Colonic mucosa (tissue), 4 donors: ENCODE measurements around the gene KIF12. TPM values are rescaled to one million over a fixed set of nuclear protein-coding genes. Genes with fewer than 3 reads are reported as not detected.
A peak's percentile ranks its signal among the peaks of the same experiment; 100 is the strongest.

Source experiments
- DNase-seq: peaks from one replicate; pipeline ENCODE4 v3.0.0-alpha.2; 2020
- H3K27ac ChIP-seq: fragments of 200-600 bp; one replicate; pipeline ENCODE4 v1.8.0; 2021
- H3K27me3 ChIP-seq: fragments of 200-600 bp; one replicate; pipeline ENCODE4 v1.8.0; 2021
- H3K36me3 ChIP-seq: fragments of 200-600 bp; one replicate; pipeline ENCODE4 v1.8.0; 2021
- H3K4me1 ChIP-seq: fragments of 200-600 bp; one replicate; pipeline ENCODE4 v1.8.0; 2021; ENCODE audit warnings: mild to moderate bottlenecking
- H3K4me3 ChIP-seq: fragments of 200-600 bp; one replicate; pipeline ENCODE4 v1.8.0; 2021
- H3K9ac ChIP-seq, 2 donors: one replicate each; pipeline ENCODE4 v1.7.0; 2013; ENCODE audit warnings: control low read depth in 2 of 2, low read depth in 2 of 2, low read length in 2 of 2
- H3K9me3 ChIP-seq: fragments of 200-600 bp; one replicate; pipeline ENCODE4 v1.8.0; 2021
- CTCF ChIP-seq: fragments of 200-600 bp; IDR thresholded peaks from one replicate; pipeline ENCODE4 v1.8.0; 2022; ENCODE audit warnings: antibody characterized with exemption, mild to moderate bottlenecking
- intact Hi-C: fragments of 100-400 bp; cut with DNase I; formaldehyde crosslinking; loops from one replicate; pipeline ENCODE4 v1.14.1; 2022
- total RNA-seq, 2 donors: library from RNA; stranded (reverse); fragmentation: NEBNext Ultra II Directional in 1 of 2; extraction: Animal tissue kit (Norgen Biotek cat#: 25700) in 1 of 2; gene quantifications; one replicate each; pipeline ENCODE4 v1.2.1, GENCODE V29; 2021
- donor health status: healthy.
- donor health status: DM: no; HTN: no; CAD: no.
- donor health status: DM: no; HTN: no; CAD: no.

The KIF12 gene
- total RNA-seq, 2 donors from 2014 or later = 27.2 to 33.8 TPM

- H3K27ac ChIP-seq = peak overlapping the region; percentile 78
- H3K4me3 ChIP-seq = no peak overlapping the region
- TF ChIP-seq CTCF = no peak
- no peaks in the 10 kb centered on the region for H3K27me3 ChIP-seq
- intact Hi-C loops = loop anchor here (5.0 kb wide), 1 partner anchor 211 kb away; no protein-coding TSS in a partner anchor
- peaks cover 5% of the 10 kb centered on the region for H3K4me1 ChIP-seq
- no peaks in the 10 kb centered on the region for H3K36me3 ChIP-seq
- peak; percentile 43 for DNase-seq
- H3K9me3 ChIP-seq = no peaks in the 10 kb centered on the region
- peak overlapping the region in 1 of 2 donors; percentile 27 for H3K9ac ChIP-seq
Observed at GRCh38 chr9:114081441-114082016, 17.6 kb downstream of the KIF12 start.

DNA sequence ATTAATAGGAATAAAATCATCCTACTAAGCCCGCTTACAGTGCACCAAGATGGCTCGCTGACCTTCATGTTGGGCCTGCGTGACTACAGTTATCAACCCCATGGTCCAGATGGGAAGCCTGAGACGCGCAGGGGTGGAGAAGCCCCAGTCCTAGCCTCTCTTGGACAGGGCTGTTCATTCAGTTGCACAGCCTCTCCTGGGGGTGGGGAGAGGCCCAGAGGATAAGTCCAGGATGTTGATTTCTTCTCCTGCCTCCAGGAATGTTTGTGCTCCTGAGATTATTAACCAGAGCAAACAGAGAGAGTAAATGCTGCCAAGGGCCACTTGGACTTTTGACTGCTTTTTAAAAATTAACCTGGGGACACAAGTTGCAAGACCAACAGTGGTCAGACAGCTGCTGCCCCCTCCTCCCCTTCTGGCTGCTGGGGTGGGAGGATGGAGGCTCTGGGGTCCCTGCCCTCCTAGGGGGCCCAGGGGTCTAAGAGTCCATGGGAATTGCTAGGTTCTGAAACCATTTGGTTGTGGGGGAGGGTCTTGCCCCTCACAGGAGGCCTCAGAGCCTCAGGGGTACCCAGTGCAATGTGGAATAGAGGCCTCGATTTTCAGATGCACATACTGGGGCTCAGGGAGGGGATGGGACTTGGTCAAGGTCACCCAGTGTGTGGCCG lies 18.2 kb downstream of the KIF12 start:
- intact Hi-C loops = loop anchor here (5.0 kb wide), 1 partner anchor 211 kb away; no protein-coding TSS in a partner anchor
- Histone ChIP-seq H3K4me3 (no peak overlapping the region), H3K4me1 (peaks cover 5% of the 10 kb centered on the region), H3K27ac (peak overlapping the region; percentile 78), H3K27me3 (no peaks in the 10 kb centered on the region), H3K9me3 (no peaks in the 10 kb centered on the region), H3K36me3 (no peaks in the 10 kb centered on the region), H3K9ac (peak overlapping the region in 1 of 2 donors; percentile 27)
- TF ChIP-seq CTCF = no peak
- DNase-seq = peak; percentile 84

- intact Hi-C loops = loop anchor here (5.0 kb wide), 1 partner anchor 212 kb away; no protein-coding TSS in a partner anchor
- Histone ChIP-seq H3K9me3 (no peaks in the 10 kb centered on the region), H3K9ac (peak overlapping the region in 1 of 2 donors; percentile 3), H3K4me3 (no peak overlapping the region), H3K27me3 (no peaks in the 10 kb centered on the region), H3K4me1 (peaks cover 5% of the 10 kb centered on the region), H3K27ac (peak overlapping the region; percentile 42), H3K36me3 (no peaks in the 10 kb centered on the region)
- DNase-seq = peak; percentile 16
- TF ChIP-seq CTCF = no peak
Observed at GRCh38 chr9:114080195-114080772, 18.8 kb downstream of the KIF12 start.

DNA sequence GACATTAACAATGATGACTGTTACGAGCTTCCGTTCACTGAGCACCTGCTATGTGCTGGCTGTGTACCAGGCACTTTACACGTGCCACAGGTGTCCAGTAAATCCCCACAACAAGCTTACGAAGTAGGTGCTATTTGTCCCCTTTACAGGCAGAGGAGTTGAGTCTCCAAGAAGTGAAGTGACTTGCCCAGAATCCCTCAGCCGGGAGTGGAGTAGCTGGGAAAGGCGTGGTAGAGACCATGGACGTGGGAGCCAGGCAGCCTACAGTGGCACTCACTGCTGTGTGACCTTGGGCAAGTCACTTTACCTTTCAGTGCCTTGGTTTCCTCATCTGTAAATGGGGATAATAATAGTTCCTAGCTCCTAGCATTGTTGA lies 20.3 kb downstream of the KIF12 start:
- Histone ChIP-seq H3K9me3 (no peaks in the 10 kb centered on the region), H3K9ac (no peak overlapping the region), H3K27ac (no peak overlapping the region), H3K27me3 (no peaks in the 10 kb centered on the region), H3K36me3 (no peaks in the 10 kb centered on the region), H3K4me1 (peaks cover 5% of the 10 kb centered on the region), H3K4me3 (no peak overlapping the region)
- intact Hi-C loops = no loop called here
- no peak for DNase-seq
- no peak for TF ChIP-seq CTCF

GRCh38 chr9:114078021-114078780 lies 20.9 kb downstream of the KIF12 start, which contains the start of gene AMBP:
Gene AMBP (minus strand): TSS chr9:114078300. CDS start chr9:114078209, 91 bp downstream.
- intact Hi-C loops = no loop called here
- peaks cover 5% of the 10 kb centered on the region for H3K4me1 ChIP-seq
- no peak within 1 kb of the TSS for H3K27ac ChIP-seq
- H3K36me3 ChIP-seq = no peaks in the 10 kb centered on the region
- no peak within 1 kb of the TSS for H3K9ac ChIP-seq
- peak; percentile 61 for DNase-seq
- no peak for TF ChIP-seq CTCF
- H3K4me3 ChIP-seq = no peak within 1 kb of the TSS
- H3K27me3 ChIP-seq = no peaks in the 10 kb centered on the region
- no peaks in the 10 kb centered on the region for H3K9me3 ChIP-seq
